ENCODE data around the gene SEC14L6.

GRCh38 chr22:30516731-30517130 is 29.8 kb downstream of the SEC14L6 start:
- TF ChIP-seq, protein P1, sequence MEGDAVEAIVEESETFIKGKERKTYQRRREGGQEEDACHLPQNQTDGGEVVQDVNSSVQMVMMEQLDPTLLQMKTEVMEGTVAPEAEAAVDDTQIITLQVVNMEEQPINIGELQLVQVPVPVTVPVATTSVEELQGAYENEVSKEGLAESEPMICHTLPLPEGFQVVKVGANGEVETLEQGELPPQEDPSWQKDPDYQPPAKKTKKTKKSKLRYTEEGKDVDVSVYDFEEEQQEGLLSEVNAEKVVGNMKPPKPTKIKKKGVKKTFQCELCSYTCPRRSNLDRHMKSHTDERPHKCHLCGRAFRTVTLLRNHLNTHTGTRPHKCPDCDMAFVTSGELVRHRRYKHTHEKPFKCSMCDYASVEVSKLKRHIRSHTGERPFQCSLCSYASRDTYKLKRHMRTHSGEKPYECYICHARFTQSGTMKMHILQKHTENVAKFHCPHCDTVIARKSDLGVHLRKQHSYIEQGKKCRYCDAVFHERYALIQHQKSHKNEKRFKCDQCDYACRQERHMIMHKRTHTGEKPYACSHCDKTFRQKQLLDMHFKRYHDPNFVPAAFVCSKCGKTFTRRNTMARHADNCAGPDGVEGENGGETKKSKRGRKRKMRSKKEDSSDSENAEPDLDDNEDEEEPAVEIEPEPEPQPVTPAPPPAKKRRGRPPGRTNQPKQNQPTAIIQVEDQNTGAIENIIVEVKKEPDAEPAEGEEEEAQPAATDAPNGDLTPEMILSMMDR (IDR thresholded peaks at IDR 0.05), result no peak
- no peak for TF ChIP-seq POLR2A (IDR thresholded peaks at IDR 0.05)

Measured in lower leg skin (tissue), 3 donors.